Measurements from ENCODE around the gene DIPK1A.

GRCh38 chr1:92843046-92843423 lies 118.2 kb downstream of the DIPK1A start:
- TF ChIP-seq ZNF274 (IDR thresholded peaks at IDR 0.05; ENCODE audit: low read depth, low read length) (no peak), YY1 (IDR thresholded peaks at IDR 0.05; ENCODE audit: insufficient read depth, insufficient read length) (no peak), SUZ12 (IDR thresholded peaks at IDR 0.05; ENCODE audit: extremely low read depth, insufficient read depth, insufficient read length) (no peak)
